K562 (cell line): ENCODE results near the gene SPINT2. TPM values are rescaled to one million over a fixed set of nuclear protein-coding genes. Genes with fewer than 3 reads are reported as not detected.

Experiments used
- AFF1 ChIP-seq, 2 experiments: fragments of 450-650 bp; IDR thresholded peaks; 2 replicates each; pipeline ENCODE4 v1.6.1; 2018; ENCODE audit warnings: mild to moderate bottlenecking in 2 of 2, low read depth in 1 of 2; ENCODE audit not compliant: partially characterized antibody in 2 of 2
- FOXK2 ChIP-seq, 2 experiments: fragments of 450-650 bp; IDR thresholded peaks in 1 of 2; conservative IDR thresholded peaks in 1 of 2; 2 replicates each; pipeline ENCODE4 v1.6.1; 2016; ENCODE audit warnings: low read depth in 2 of 2, mild to moderate bottlenecking in 1 of 2
- ILK ChIP-seq: fragments of 450-650 bp; IDR thresholded peaks from 2 replicates; pipeline ENCODE4 v1.6.1; 2016; ENCODE audit warnings: missing genetic modification characterization, low read depth, mild to moderate bottlenecking, missing compliant biosample characterization, moderate library complexity, borderline replicate concordance
- MGA ChIP-seq: fragments of 450-650 bp; IDR thresholded peaks from 2 replicates; pipeline ENCODE4 v1.6.1; 2016; ENCODE audit warnings: mild to moderate bottlenecking, moderate library complexity
- RBFOX2 ChIP-seq: fragments of 200-400 bp; formaldehyde crosslinking; IDR thresholded peaks from 2 replicates; pipeline ENCODE4 v1.6.1; 2017; ENCODE audit warnings: low read depth, mild to moderate bottlenecking, low read length, moderate library complexity
- SNAPC5 ChIP-seq: fragments of 250-450 bp; sonication (Bioruptor Pico); IDR thresholded peaks from 2 replicates; pipeline ENCODE4 v1.8.0; 2021; ENCODE audit warnings: moderate library complexity, mild to moderate bottlenecking, inconsistent platforms
- ZNF143 ChIP-seq: sonication (generic); formaldehyde crosslinking; IDR thresholded peaks from 2 replicates; pipeline ENCODE4 v1.9.0; 2022; ENCODE audit warnings: mild to moderate bottlenecking, missing genetic modification reagents
- polyA plus RNA-seq, 8 experiments: library from polyadenylated mRNA; depleted of rRNA in 4 of 8; stranded (reverse) in 5 of 8; unstranded in 3 of 8; fragments of >200 nt; fragmentation: Nextera tagmentation in 2 of 8; fragmentation: Illumina TruSeq in 1 of 8; extraction: Ambion mirVana in 2 of 8; extraction: Trizol in 1 of 8; gene quantifications; 2 replicates each; pipeline versions ENCODE4 v1.2.1 to v1.2.3, GENCODE V29; 2011 to 2014; ENCODE audit warnings: inconsistent platforms in 1 of 8, missing spikeins in 1 of 8
- total RNA-seq, 7 experiments: library from RNA; depleted of rRNA in 6 of 7; stranded (reverse); fragments of >200 nt in 6 of 7; fragmentation: Illumina TruSeq in 2 of 7; extraction: Trizol in 2 of 7; gene quantifications; 2 replicates each; pipeline versions ENCODE4 v1.2.1 to v1.2.3, GENCODE V29; 2011 to 2021; ENCODE audit warnings: low replicate concordance in 1 of 7

The SPINT2 gene
- total and polyA plus RNA-seq, 9 of the 15 experiments (the other 6 are each of a cell fraction or from before 2014, with no cell fraction given), result 0.65 to 4.5 (median 3.4) TPM

GRCh38 chr19:38316477-38317067 lies 52.2 kb downstream of the SPINT2 start (continued):
- TF ChIP-seq AFF1 (IDR thresholded peaks at IDR 0.05; ENCODE audit: low read depth in 1 of 2, partially characterized antibody in 2 of 2) (peak in 1 of 2 experiments; percentile 2), ZNF143 (CRISPR knock-in tag) (peak; percentile 63; the same call in 1 of the 2 replicates), ILK (0 out of 2 replicates have a peak, but pooled peaks have one; percentile 47), FOXK2 (conservative IDR thresholded peaks at IDR 0.05 in 1 of 2, IDR thresholded peaks at IDR 0.05 in 1 of 2; ENCODE audit: low read depth in 2 of 2) (peak in 1 of 2 experiments; percentile 58; a peak in 1 of 4 replicates), RBFOX2 (peak; percentile 54; the same call in 1 of the 2 replicates), MGA (no peak), SNAPC5 (CRISPR knock-in tag) (0 out of 2 replicates have a peak, but pooled peaks have one; percentile 48)
